ENCODE results near the gene BORCS5. TPM values are rescaled to one million over a fixed set of nuclear protein-coding genes. Genes with fewer than 3 reads are reported as not detected.

The BORCS5 gene
- total RNA-seq, 1 experiment from 2014 or later: 7.8 TPM

DNA sequence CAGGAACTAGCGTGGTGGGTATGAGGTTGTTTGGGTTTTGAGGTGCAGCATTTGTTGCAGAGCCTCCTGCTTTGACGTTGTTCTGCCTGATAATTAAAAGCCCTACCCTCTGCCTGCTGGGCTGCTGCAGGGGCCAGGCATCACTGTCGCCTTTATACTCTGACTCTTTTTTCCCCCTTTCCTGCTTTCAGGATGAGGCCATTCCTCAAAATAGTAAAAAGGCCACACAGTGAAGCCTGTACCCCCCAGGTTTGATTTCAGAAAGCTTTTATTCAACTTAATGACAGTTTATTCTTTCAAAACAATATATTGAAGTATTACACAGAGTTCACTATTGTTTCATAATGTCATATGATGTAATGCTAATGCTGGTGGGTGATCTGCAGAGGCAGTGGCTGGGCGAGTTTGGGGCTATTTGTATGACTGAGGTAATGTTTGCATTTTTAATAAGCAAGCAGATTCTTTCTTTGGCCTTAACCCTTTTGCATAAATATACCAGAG lies 9.1 kb downstream of the BORCS5 start:
- intact Hi-C loops (cut with micrococcal nuclease; ENCODE audit: unreplicated experiment): no loop called here
- no peak for DNase-seq (ENCODE audit: low read depth, low spot score)
- no peak overlapping the region for H3K4me3 ChIP-seq (ENCODE audit: low read depth in 2 of 2, low read length in 2 of 2)
- H3K27ac ChIP-seq (ENCODE audit: low read length): no peak overlapping the region
- TF ChIP-seq TCF7L2 (IDR thresholded peaks at IDR 0.05; ENCODE audit: low read depth, low read length): no peak
- no peak for TF ChIP-seq POLR2AphosphoS5 (IDR thresholded peaks at IDR 0.05; ENCODE audit: low read depth, low read length)
- TF ChIP-seq, protein P1, sequence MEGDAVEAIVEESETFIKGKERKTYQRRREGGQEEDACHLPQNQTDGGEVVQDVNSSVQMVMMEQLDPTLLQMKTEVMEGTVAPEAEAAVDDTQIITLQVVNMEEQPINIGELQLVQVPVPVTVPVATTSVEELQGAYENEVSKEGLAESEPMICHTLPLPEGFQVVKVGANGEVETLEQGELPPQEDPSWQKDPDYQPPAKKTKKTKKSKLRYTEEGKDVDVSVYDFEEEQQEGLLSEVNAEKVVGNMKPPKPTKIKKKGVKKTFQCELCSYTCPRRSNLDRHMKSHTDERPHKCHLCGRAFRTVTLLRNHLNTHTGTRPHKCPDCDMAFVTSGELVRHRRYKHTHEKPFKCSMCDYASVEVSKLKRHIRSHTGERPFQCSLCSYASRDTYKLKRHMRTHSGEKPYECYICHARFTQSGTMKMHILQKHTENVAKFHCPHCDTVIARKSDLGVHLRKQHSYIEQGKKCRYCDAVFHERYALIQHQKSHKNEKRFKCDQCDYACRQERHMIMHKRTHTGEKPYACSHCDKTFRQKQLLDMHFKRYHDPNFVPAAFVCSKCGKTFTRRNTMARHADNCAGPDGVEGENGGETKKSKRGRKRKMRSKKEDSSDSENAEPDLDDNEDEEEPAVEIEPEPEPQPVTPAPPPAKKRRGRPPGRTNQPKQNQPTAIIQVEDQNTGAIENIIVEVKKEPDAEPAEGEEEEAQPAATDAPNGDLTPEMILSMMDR (IDR thresholded peaks at IDR 0.05): no peak
- TF ChIP-seq, protein P2, sequence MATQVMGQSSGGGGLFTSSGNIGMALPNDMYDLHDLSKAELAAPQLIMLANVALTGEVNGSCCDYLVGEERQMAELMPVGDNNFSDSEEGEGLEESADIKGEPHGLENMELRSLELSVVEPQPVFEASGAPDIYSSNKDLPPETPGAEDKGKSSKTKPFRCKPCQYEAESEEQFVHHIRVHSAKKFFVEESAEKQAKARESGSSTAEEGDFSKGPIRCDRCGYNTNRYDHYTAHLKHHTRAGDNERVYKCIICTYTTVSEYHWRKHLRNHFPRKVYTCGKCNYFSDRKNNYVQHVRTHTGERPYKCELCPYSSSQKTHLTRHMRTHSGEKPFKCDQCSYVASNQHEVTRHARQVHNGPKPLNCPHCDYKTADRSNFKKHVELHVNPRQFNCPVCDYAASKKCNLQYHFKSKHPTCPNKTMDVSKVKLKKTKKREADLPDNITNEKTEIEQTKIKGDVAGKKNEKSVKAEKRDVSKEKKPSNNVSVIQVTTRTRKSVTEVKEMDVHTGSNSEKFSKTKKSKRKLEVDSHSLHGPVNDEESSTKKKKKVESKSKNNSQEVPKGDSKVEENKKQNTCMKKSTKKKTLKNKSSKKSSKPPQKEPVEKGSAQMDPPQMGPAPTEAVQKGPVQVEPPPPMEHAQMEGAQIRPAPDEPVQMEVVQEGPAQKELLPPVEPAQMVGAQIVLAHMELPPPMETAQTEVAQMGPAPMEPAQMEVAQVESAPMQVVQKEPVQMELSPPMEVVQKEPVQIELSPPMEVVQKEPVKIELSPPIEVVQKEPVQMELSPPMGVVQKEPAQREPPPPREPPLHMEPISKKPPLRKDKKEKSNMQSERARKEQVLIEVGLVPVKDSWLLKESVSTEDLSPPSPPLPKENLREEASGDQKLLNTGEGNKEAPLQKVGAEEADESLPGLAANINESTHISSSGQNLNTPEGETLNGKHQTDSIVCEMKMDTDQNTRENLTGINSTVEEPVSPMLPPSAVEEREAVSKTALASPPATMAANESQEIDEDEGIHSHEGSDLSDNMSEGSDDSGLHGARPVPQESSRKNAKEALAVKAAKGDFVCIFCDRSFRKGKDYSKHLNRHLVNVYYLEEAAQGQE (IDR thresholded peaks at IDR 0.05; ENCODE audit: insufficient read depth in 1 of 2, low read depth in 2 of 2, low read length in 1 of 2): no peak
- no peaks in the 10 kb centered on the region for H3K4me1 ChIP-seq (ENCODE audit: control insufficient read depth, insufficient read depth, low read length)
- in situ Hi-C loops (cut with HindIII; ENCODE audit: low pct_unique_long_range_greater_than_20kb, low sequenced_read_pairs): no loop called here
- no peaks in the 10 kb centered on the region for H3K27me3 ChIP-seq (ENCODE audit: control insufficient read depth, insufficient read depth, low read length)
- no peaks in the 10 kb centered on the region for H3K9me3 ChIP-seq (ENCODE audit: control insufficient read depth, insufficient read depth, low read depth, low read length)
- TSS peak; percentile 32 for BruUV-seq (replicated peaks)
- ATAC-seq: no peak
- CTCF ChIA-PET: no interaction called here
- POLR2A ChIA-PET: no interaction called here
- H3K36me3 ChIP-seq (ENCODE audit: control insufficient read depth, insufficient read depth, low read length): no peaks in the 10 kb centered on the region

DNA sequence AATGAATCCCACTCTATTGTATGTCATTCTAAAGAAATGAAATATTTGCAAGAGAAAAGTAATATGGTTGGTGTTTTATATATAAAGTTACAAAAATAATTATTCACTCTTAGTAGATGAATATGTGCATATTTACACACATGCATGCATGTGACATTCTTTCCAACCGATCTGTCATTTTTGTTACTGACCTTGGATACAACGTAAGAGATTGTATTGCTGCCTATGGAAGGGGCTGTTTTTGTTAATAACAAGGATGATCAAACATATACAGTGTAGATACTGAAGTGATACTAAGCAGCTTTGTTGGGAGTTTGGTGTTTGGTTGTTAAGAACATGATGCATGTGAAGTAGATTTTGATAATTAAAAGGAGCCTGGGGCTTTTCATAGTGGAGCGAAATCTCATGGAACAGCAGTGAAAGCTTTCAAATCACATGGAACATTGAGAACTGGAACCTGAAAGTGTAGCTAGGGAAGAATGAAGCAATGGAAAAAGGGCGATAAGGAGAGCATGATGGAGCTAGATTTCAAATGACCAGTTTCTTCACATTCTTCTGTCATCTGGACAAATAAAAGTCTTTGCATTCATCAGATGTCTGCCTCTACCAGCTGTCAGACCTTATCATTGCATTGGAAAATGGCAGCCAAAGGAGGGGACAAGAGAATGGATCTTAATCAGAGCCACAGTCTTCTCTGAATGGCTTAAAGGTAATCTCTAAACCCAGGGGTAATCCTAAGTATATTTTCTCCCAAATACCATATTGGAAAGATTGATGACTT lies 10.0 kb downstream of the BORCS5 start:
- no peak for DNase-seq (ENCODE audit: low read depth, low spot score)
- intact Hi-C loops (cut with micrococcal nuclease; ENCODE audit: unreplicated experiment) (no loop called here), in situ Hi-C loops (cut with HindIII; ENCODE audit: low pct_unique_long_range_greater_than_20kb, low sequenced_read_pairs) (no loop called here)
- Histone ChIP-seq H3K9me3 (ENCODE audit: control insufficient read depth, insufficient read depth, low read depth, low read length) (no peaks in the 10 kb centered on the region), H3K4me1 (ENCODE audit: control insufficient read depth, insufficient read depth, low read length) (no peaks in the 10 kb centered on the region), H3K27me3 (ENCODE audit: control insufficient read depth, insufficient read depth, low read length) (no peaks in the 10 kb centered on the region), H3K36me3 (ENCODE audit: control insufficient read depth, insufficient read depth, low read length) (no peaks in the 10 kb centered on the region), H3K27ac (ENCODE audit: low read length) (no peak overlapping the region), H3K4me3 (ENCODE audit: low read depth in 2 of 2, low read length in 2 of 2) (no peak overlapping the region)
- BruUV-seq (replicated peaks): no TSS peak
- TF ChIP-seq POLR2AphosphoS5 (IDR thresholded peaks at IDR 0.05; ENCODE audit: low read depth, low read length): no peak
- TF ChIP-seq, protein P1 (IDR thresholded peaks at IDR 0.05): no peak
- ChIA-PET POLR2A (interaction anchor here (0.5 kb wide), 1 partner anchor 22 kb away, joined by 10 read pairs; no protein-coding TSS in a partner anchor), CTCF (no interaction called here)
- ATAC-seq: no peak

All from Panc1 (cell line).